Fibroblast of lung (primary cell): Measurements from ENCODE around the gene TRMT61A.
"Not testable (repeated sequence)": the region's sequence is repeated elsewhere in the genome, so short reads cannot be mapped to it uniquely, and the experiment has no call there.

Source experiments
- EZH2 ChIP-seq: IDR thresholded peaks from 2 replicates; pipeline ENCODE4 v1.5.1; 2012; ENCODE audit warnings: low read length, control low read depth, mild to moderate bottlenecking; ENCODE audit errors: missing control alignments
- TF ChIP-seq, protein P1 (sequence below), 2 donors: IDR thresholded peaks in 1 of 2; conservative IDR thresholded peaks in 1 of 2; 1 replicate in 1 of 2; 2 replicates in 1 of 2; pipeline ENCODE4 v1.5.1; 2011 to 2012; ENCODE audit warnings: low read length in 2 of 2, control low read depth in 1 of 2, inconsistent platforms in 1 of 2, low read depth in 1 of 2, mild to moderate bottlenecking in 1 of 2

DNA sequence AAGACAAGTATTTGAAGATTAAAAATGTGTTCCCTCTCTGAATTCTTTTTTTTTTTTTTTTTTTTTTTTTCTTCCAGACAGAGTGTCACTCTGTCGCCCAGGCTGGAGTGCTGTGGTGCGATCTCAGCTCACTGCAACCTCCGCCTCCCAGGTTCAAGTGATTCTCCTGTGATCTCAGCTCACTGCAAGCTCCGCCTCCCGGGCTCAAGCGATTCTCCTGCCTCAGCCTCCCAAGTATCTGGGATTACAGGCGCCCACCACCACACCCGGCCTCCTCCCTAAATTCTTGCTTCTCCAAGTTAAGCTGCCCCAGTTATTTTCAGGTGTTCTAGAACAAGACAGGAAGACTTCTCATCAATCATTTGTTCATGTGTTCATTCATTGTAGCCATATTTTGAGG, 16.8 kb upstream of the TRMT61A start:
- TF ChIP-seq, protein P1, sequence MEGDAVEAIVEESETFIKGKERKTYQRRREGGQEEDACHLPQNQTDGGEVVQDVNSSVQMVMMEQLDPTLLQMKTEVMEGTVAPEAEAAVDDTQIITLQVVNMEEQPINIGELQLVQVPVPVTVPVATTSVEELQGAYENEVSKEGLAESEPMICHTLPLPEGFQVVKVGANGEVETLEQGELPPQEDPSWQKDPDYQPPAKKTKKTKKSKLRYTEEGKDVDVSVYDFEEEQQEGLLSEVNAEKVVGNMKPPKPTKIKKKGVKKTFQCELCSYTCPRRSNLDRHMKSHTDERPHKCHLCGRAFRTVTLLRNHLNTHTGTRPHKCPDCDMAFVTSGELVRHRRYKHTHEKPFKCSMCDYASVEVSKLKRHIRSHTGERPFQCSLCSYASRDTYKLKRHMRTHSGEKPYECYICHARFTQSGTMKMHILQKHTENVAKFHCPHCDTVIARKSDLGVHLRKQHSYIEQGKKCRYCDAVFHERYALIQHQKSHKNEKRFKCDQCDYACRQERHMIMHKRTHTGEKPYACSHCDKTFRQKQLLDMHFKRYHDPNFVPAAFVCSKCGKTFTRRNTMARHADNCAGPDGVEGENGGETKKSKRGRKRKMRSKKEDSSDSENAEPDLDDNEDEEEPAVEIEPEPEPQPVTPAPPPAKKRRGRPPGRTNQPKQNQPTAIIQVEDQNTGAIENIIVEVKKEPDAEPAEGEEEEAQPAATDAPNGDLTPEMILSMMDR (conservative IDR thresholded peaks at IDR 0.05 in 1 of 2, IDR thresholded peaks at IDR 0.05 in 1 of 2; ENCODE audit: low read depth in 1 of 2, low read length in 2 of 2): not testable (repeated sequence)
- not testable (repeated sequence) for TF ChIP-seq EZH2
